Stomach (tissue), 9 donors: ENCODE measurements around the gene WNT3A. TPM values are rescaled to one million over a fixed set of nuclear protein-coding genes. Genes with fewer than 3 reads are reported as not detected.
"Not testable (repeated sequence)": the region's sequence is repeated elsewhere in the genome, so short reads cannot be mapped to it uniquely, and the experiment has no call there.

Experiments used
- DNase-seq, 2 donors: peaks; one replicate each; pipeline versions ENCODE4 v3.0.0 to v3.0.0-alpha.2; 2013 to 2019
- H3K27ac ChIP-seq, 5 donors: fragments of 200-600 bp in 4 of 5; sonication (generic) in 4 of 5; one replicate each; pipeline ENCODE4 v1.5.1; 2013 to 2019; ENCODE audit warnings: mild to moderate bottlenecking in 1 of 5, moderate library complexity in 1 of 5
- H3K27me3 ChIP-seq, 3 donors: fragments of 200-600 bp; sonication (generic); one replicate each; pipeline ENCODE4 v1.5.1; 2017 to 2019; ENCODE audit warnings: mixed run types in 1 of 3
- H3K36me3 ChIP-seq, 4 donors: fragments of 200-600 bp; sonication (generic); 1 replicate in 3 of 4; 2 replicates in 1 of 4; pipeline ENCODE4 v1.5.1; 2016 to 2019
- H3K4me1 ChIP-seq, 4 donors: fragments of 200-600 bp; sonication (generic); one replicate each; pipeline ENCODE4 v1.5.1; 2016 to 2019
- H3K4me3 ChIP-seq, 4 donors: fragments of 200-600 bp; sonication (generic) in 3 of 4; one replicate each; pipeline ENCODE4 v1.5.1; 2016 to 2019; ENCODE audit warnings: mild to moderate bottlenecking in 1 of 4
- H3K9me3 ChIP-seq, 4 donors: fragments of 200-600 bp; sonication (generic); one replicate each; pipeline ENCODE4 v1.5.1; 2016 to 2019
- CTCF ChIP-seq, 7 experiments: fragments of 450-650 bp in 4 of 7; fragments of 200-600 bp in 3 of 7; sonication (generic) in 3 of 7; IDR thresholded peaks; one replicate each; pipeline ENCODE4 v1.5.1; 2016 to 2019; ENCODE audit warnings: antibody characterized with exemption in 7 of 7, control low read depth in 2 of 7, mild to moderate bottlenecking in 1 of 7
- EP300 ChIP-seq: sonication (generic); formaldehyde crosslinking; IDR thresholded peaks from one replicate; pipeline ENCODE4 v1.6.1; 2017; ENCODE audit warnings: antibody characterized with exemption
- POLR2A ChIP-seq, 4 donors: fragments of 450-650 bp; IDR thresholded peaks; one replicate each; pipeline ENCODE4 v1.6.1; 2016; ENCODE audit warnings: antibody characterized with exemption in 4 of 4, control low read depth in 2 of 4, mild to moderate bottlenecking in 1 of 4, moderate library complexity in 1 of 4
- POLR2AphosphoS5 ChIP-seq, 3 donors: sonication (generic); formaldehyde crosslinking; IDR thresholded peaks; one replicate each; pipeline ENCODE4 v1.6.1; 2016; ENCODE audit warnings: antibody characterized with exemption in 3 of 3
- WGBS, 5 donors: extraction: QIAGEN DNeasy Blood & Tissue Kit in 3 of 5; methylation state at CpG; one replicate each; pipeline versions ENCODE4 v1.1.5 to v1.1.7; 2013 to 2018; 5-methylcytosine and 5-hydroxymethylcytosine counted together
- intact Hi-C: fragments of 100-400 bp; cut with DNase I; formaldehyde crosslinking; loops from one replicate; pipeline ENCODE4 v1.15.1; 2023; ENCODE audit warnings: low total_unique reads
- polyA plus RNA-seq, 3 donors: library from polyadenylated mRNA; stranded (reverse); fragments of 200-250 nt; gene quantifications; one replicate each; pipeline ENCODE4 v1.2.3, GENCODE V29; 2013
- total RNA-seq, 5 donors: library from RNA; depleted of rRNA; stranded (reverse); fragments of >200 nt; gene quantifications; one replicate each; pipeline versions ENCODE4 v1.1.0 to v1.2.3, GENCODE V29; 2014 to 2016
- donor health status: healthy with polysubstance abuse.
- donor health status: Bipolar disorder and iron deficiency.
- donor health status: healthy.

The WNT3A gene
- total and polyA plus RNA-seq, 8 donors, result 0.31 to 0.90 TPM; not detected in 6

- Histone ChIP-seq H3K27me3 (peaks cover 0 to 29% (median 3%) of the 10 kb centered on the region in 3 donors), H3K27ac (no peak overlapping the region), H3K9me3 (no peaks in the 10 kb centered on the region), H3K4me1 (no peaks in the 10 kb centered on the region), H3K36me3 (no peaks in the 10 kb centered on the region), H3K4me3 (no peak overlapping the region)
- no peak for TF ChIP-seq EP300
- DNase-seq, result no peak
- WGBS, 5 donors, result 78 to 82% (median 80%) methylated on average over 5 of the region's 5 CpGs
- intact Hi-C loops, result no loop called here
These were observed 11.3 kb downstream of the WNT3A start for GRCh38 chr1:228018125-228018398.

GRCh38 chr1:228018961-228019721, 12.3 kb downstream of the WNT3A start:
- no peak for DNase-seq
- Histone ChIP-seq H3K9me3 (no peaks in the 10 kb centered on the region), H3K27me3 (peaks cover 0 to 18% (median 0%) of the 10 kb centered on the region in 3 donors), H3K27ac (no peak overlapping the region), H3K4me1 (no peaks in the 10 kb centered on the region), H3K4me3 (no peak overlapping the region), H3K36me3 (no peaks in the 10 kb centered on the region)
- no peak for TF ChIP-seq POLR2A (IDR thresholded peaks at IDR 0.05)
- TF ChIP-seq POLR2AphosphoS5 (IDR thresholded peaks at IDR 0.05), result no peak
- no peak for TF ChIP-seq EP300
- no peak for TF ChIP-seq CTCF (IDR thresholded peaks at IDR 0.05)
- WGBS, 5 donors, result 77 to 89% (median 77%) methylated on average over 6 to 9 of the region's 9 CpGs
- intact Hi-C loops, result no loop called here

GRCh38 chr1:228019722-228020083, 12.9 kb downstream of the WNT3A start:
- H3K9me3 ChIP-seq, H3K4me1 ChIP-seq, H3K4me3 ChIP-seq, intact Hi-C loops, H3K36me3 ChIP-seq, DNase-seq, H3K27ac ChIP-seq: not testable (repeated sequence)
- H3K27me3 ChIP-seq, result peaks cover 0 to 12% (median 0%) of the 10 kb centered on the region in 3 donors
- WGBS, 5 donors, result 81 to 93% (median 86%) methylated on average over 5 of the region's 5 CpGs

GRCh38 chr1:228020686-228021354, 14.0 kb downstream of the WNT3A start:
- WGBS, 5 donors, result 82 to 86% (median 85%) methylated on average over 18 of the region's 18 CpGs

More at GRCh38 chr1:228020686-228021354, 14.0 kb downstream of the WNT3A start:
- peaks cover 0 to 8% (median 0%) of the 10 kb centered on the region in 4 donors for H3K9me3 ChIP-seq
- DNase-seq, result no peak
- TF ChIP-seq POLR2AphosphoS5 (IDR thresholded peaks at IDR 0.05) (no peak), POLR2A (IDR thresholded peaks at IDR 0.05) (no peak), CTCF (IDR thresholded peaks at IDR 0.05) (no peak), EP300 (no peak)
- H3K36me3 ChIP-seq, result no peaks in the 10 kb centered on the region
- intact Hi-C loops, result no loop called here
- H3K4me1 ChIP-seq, result no peaks in the 10 kb centered on the region
- peaks cover 0 to 5% (median 0%) of the 10 kb centered on the region in 3 donors for H3K27me3 ChIP-seq
- no peak overlapping the region for H3K27ac ChIP-seq
- H3K4me3 ChIP-seq, result no peak overlapping the region
